IPS-15b (cell line): ENCODE data around the gene STXBP5L.
"Not testable (repeated sequence)": the region's sequence is repeated elsewhere in the genome, so short reads cannot be mapped to it uniquely, and the experiment has no call there.

Experiments
- H3K27me3 ChIP-seq: one replicate; pipeline ENCODE4 v1.6.1; 2013; ENCODE audit warnings: low read length; ENCODE audit not compliant: control insufficient read depth, insufficient read depth
- H3K36me3 ChIP-seq: one replicate; pipeline ENCODE4 v1.6.1; 2013; ENCODE audit warnings: low read length; ENCODE audit not compliant: control insufficient read depth, insufficient read depth
- H3K4me1 ChIP-seq: one replicate; pipeline ENCODE4 v1.6.1; 2013; ENCODE audit warnings: mild to moderate bottlenecking, low read length; ENCODE audit not compliant: control insufficient read depth, insufficient read depth
- H3K4me3 ChIP-seq: one replicate; pipeline ENCODE4 v1.5.1; 2013; ENCODE audit warnings: low read depth, low read length
- H3K9ac ChIP-seq: one replicate; pipeline ENCODE4 v1.6.1; 2013; ENCODE audit warnings: low read depth, mild to moderate bottlenecking, low read length
- H3K9me3 ChIP-seq: one replicate; pipeline ENCODE4 v1.6.1; 2013; ENCODE audit warnings: mild to moderate bottlenecking, low read length; ENCODE audit not compliant: control insufficient read depth, insufficient read depth

STXBP5L gene

DNA sequence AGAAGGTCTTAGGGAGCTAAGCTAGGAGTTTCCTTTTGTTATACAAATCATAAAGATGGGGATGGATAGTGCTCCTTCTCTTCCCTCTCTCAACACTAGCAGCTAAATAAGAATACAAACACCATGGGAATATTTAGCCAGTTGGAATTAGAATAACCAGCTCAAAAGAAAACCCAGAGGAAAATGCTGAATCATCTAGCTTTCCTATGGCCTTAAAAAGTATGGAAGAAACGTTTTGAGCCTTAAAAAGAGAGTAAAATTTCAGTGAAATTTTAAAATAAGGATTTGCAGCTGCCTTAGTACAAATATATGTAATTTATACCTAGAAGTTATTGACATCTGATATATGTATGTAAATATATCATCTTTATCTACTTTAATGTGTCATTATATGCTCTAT, 245.8 kb downstream of the STXBP5L start:
- Histone ChIP-seq H3K4me3 (no peak overlapping the region), H3K9ac (no peak overlapping the region)

DNA sequence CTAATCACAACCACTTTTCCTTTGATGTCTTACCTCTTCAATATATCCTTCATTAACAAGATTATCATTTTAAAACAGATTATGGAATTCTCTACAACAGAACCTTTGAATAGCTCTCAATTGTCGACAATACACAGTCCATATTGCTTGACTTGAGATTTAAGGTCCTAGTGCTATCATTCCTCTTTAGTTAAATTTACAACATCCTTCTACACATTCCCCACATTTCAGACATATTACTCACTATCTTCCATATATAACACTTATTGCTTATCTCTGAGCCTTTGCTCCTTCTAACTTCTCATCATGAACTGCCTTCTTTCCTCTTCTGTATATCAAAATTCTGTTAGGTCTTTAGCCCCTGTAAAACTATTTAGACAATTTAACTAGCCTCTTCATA, 247.0 kb downstream of the STXBP5L start:
- no peaks in the 10 kb centered on the region for H3K9me3 ChIP-seq
- no peak overlapping the region for H3K4me3 ChIP-seq
- no peaks in the 10 kb centered on the region for H3K36me3 ChIP-seq
- H3K27me3 ChIP-seq, result no peaks in the 10 kb centered on the region
- H3K4me1 ChIP-seq, result peaks cover 7% of the 10 kb centered on the region
- no peak overlapping the region for H3K9ac ChIP-seq

More for the DNA sequence above, 245.8 kb downstream of the STXBP5L start:
- H3K4me1 ChIP-seq, result peaks cover 7% of the 10 kb centered on the region
- no peaks in the 10 kb centered on the region for H3K36me3 ChIP-seq
- no peaks in the 10 kb centered on the region for H3K9me3 ChIP-seq
- no peaks in the 10 kb centered on the region for H3K27me3 ChIP-seq

DNA sequence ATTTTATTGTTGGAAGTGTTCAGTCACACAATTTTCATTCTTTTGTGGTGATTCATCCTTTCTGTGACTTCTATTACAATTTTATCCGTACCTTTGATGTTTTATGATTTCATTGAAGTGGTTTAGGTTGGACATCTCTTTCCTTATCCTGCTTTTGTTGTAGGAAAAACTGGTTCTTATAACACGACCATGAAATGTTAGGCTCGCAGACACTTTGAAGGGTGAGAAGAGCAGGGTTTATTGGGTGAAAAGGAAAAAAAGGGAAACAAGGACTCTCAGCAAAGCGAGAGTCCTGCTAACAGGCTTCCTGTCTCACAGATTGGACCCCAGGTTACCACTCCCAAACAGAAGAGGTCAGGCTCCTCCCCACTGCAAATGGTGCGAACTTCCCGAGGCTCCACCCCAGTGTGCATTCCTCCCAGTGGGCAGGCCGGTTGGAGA, 257.4 kb downstream of the STXBP5L start:
- Histone ChIP-seq H3K9ac (no peak overlapping the region), H3K9me3 (no peaks in the 10 kb centered on the region), H3K4me3 (no peak overlapping the region), H3K27me3 (no peaks in the 10 kb centered on the region), H3K4me1 (no peaks in the 10 kb centered on the region), H3K36me3 (no peaks in the 10 kb centered on the region)

DNA sequence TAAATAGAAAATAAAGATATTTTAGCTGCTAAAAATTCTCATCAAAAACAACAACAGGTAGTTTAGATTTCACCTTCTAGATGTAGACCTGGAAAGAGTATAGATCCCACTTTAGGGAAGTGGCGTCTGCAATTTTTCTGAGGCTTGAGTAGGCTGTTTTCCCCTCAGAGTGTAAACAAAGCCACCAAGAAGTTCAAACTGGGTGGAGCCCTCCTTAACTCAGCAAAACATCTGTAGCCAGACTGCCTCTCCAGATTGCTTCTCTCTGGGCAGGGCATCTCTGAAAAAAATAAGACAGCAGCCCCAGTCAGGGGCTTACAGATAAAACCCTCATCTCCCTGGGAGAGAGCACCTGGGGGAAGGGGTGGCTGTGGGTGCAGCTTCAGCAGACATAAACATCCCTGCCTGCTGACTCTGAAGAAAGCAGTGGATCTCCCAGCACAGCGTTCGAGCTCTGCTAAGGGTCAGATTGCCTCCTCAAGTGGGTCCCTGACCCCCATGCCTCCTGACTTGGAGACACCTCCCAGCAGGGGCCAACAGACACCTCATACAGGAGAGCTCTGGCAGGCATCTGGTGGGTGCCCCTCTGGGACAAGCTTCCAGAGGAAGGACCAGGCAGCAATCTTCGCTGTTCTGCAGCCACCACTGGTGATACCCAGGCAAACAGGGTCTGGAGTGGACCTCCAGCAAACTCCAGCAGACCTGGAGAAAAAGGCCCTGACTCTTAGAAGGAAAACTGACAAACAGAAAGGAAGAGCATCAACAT, 259.6 kb downstream of the STXBP5L start:
- no peak overlapping the region for H3K9ac ChIP-seq
- H3K36me3 ChIP-seq, result no peaks in the 10 kb centered on the region
- H3K4me3 ChIP-seq, result no peak overlapping the region
- H3K4me1 ChIP-seq, result no peaks in the 10 kb centered on the region
- H3K27me3 ChIP-seq, result no peaks in the 10 kb centered on the region
- no peaks in the 10 kb centered on the region for H3K9me3 ChIP-seq

DNA sequence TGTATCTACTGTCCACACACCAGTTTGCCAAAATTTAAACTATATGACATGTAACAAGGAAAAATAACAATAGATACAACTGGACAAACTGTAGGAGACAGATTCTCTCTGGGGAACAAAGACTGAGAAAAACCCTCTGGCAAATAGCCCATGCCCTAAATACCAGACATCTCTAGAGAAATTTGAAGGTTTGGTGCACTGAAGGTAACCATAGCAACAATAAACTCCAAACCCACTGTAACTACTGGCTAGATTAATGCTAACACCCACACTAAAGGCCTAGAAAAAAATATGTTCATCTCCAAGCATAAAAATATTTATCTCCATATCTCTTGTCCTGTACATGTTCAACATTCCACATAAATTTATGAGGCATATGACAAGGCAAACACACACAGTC, 267.1 kb downstream of the STXBP5L start:
- Histone ChIP-seq H3K27me3 (no peaks in the 10 kb centered on the region), H3K4me1 (no peaks in the 10 kb centered on the region), H3K4me3 (no peak overlapping the region), H3K9ac (no peak overlapping the region), H3K9me3 (no peaks in the 10 kb centered on the region), H3K36me3 (no peaks in the 10 kb centered on the region)

DNA sequence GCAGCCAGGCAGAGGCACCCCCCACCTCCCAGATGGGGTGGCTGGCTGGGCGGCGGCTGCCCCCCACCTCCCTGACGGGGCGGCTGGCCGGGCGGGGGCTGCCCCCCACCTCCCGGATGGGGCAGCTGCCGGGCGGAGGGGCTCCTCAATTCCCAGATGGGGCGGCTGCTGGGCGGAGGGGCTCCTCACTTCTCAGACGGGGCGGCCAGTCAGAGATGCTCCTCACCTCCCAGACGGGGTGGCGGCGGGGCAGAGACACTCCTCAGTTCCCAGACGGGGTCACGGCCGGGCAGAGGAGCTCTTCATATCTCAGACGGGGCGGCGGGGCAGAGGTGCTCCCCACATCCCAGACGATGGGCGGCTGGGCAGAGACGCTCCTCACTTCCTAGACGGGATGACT, 282.6 kb downstream of the STXBP5L start:
- H3K9me3 ChIP-seq, H3K9ac ChIP-seq, H3K4me1 ChIP-seq, H3K36me3 ChIP-seq, H3K4me3 ChIP-seq, H3K27me3 ChIP-seq: not testable (repeated sequence)

DNA sequence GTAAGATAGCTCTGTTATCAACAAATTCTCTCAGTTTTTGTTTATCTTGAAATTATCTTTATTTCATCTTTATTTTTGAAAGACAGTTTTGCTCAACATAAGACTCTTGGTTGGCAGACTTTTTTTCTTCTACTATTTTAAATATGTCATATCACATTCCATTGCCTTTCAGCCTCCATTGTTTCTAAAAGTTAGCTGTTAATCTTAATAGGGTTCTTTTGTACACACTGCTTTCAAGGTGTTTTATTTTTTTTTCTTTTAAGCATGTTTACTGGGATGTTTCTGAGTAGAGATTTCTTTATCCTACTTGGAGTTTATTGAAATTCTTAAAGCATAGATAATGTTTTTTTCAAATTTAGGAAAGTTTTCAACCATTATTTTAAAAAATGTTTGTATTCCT, 294.6 kb downstream of the STXBP5L start:
- Histone ChIP-seq H3K4me1 (no peaks in the 10 kb centered on the region), H3K9ac (no peak overlapping the region), H3K27me3 (no peaks in the 10 kb centered on the region), H3K9me3 (peaks cover 5% of the 10 kb centered on the region), H3K36me3 (no peaks in the 10 kb centered on the region), H3K4me3 (no peak overlapping the region)

DNA sequence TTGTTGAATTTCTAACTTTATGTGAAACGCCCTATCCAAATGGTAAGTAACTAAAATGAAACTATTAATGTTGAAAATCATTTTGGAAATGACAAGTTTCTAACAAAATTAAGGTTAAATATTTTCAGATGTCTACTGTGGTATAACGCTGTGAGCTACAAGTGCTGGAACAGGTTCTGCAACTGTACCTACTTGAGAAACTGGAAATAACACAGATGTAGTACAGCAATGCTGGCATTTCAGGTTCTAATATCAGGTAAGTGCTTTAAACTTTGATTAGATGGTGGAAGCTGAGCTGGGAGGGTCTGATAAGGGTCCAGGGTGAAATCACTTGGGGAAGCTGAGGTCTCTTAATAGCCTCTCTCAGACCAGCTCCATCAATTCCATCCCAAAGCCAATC, 315.1 kb downstream of the STXBP5L start:
- H3K9ac ChIP-seq, result no peak overlapping the region

DNA sequence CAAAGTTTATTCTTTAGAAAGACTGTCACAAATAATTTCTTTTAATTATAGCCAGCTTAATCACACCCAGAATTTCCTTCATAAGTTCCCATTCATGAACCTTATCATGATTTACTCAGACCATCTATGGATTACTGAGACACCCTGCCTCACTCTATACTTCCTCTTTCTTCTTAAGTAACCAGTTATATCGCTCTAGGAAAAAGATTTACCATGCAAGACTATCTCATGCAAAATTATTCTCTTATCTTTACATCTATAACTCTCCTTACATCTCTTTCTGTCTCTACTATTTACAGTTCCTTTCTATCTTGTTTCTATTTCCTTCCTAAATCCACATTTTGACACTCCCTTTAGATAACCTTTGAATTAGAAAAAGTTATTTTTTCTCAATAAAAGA, 321.0 kb downstream of the STXBP5L start:
- no peak overlapping the region for H3K4me3 ChIP-seq
- H3K9ac ChIP-seq, result no peak overlapping the region
- H3K9me3 ChIP-seq, result no peaks in the 10 kb centered on the region
- H3K4me1 ChIP-seq, result no peaks in the 10 kb centered on the region
- H3K27me3 ChIP-seq, result no peaks in the 10 kb centered on the region
- no peaks in the 10 kb centered on the region for H3K36me3 ChIP-seq

More for the DNA sequence above, 315.1 kb downstream of the STXBP5L start:
- H3K4me3 ChIP-seq, result no peak overlapping the region
- no peaks in the 10 kb centered on the region for H3K4me1 ChIP-seq
- no peaks in the 10 kb centered on the region for H3K27me3 ChIP-seq
- H3K9me3 ChIP-seq, result no peaks in the 10 kb centered on the region
- H3K36me3 ChIP-seq, result no peaks in the 10 kb centered on the region

DNA sequence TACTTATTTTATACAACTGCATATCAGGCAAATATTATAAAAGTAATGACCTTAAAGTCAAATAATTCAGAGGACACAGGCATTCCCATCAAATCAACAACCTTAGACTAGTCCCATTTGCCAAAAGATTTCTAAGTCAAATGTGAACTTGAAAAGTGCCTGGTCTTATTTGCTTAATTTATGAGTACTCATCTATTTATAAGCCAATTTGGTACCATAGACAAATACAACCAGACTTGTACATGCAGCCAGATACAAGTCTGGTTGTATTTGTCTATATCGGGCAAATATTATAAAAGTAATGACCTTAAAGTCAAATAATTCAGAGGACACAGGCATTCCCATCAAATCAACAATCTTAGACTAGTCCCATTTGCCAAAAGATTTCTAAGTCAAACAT, 322.2 kb downstream of the STXBP5L start:
- H3K27me3 ChIP-seq, H3K9ac ChIP-seq, H3K4me1 ChIP-seq, H3K36me3 ChIP-seq, H3K4me3 ChIP-seq, H3K9me3 ChIP-seq: not testable (repeated sequence)

DNA sequence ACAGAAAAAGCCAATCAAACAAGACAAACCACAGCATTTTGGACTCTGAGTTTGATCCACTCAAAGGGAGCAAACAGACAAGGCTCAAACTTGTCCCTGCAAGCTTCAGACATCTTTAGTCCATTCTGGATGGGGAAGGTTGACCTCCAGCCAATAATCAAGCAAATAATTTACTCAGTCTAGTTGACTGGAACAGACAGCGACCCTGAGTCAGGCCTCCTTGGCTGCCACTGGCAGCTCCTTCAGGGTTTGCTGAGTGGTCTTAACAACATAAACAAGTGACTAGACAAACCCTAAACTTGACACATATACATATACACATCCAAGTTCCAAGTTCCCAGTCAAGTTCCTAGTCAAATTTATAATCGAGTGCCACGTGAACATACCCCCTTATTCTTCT, 323.9 kb downstream of the STXBP5L start:
- H3K9me3 ChIP-seq, result no peaks in the 10 kb centered on the region
- no peaks in the 10 kb centered on the region for H3K27me3 ChIP-seq
- no peaks in the 10 kb centered on the region for H3K4me1 ChIP-seq
- H3K4me3 ChIP-seq, result no peak overlapping the region
- H3K9ac ChIP-seq, result no peak overlapping the region
- H3K36me3 ChIP-seq, result no peaks in the 10 kb centered on the region

DNA sequence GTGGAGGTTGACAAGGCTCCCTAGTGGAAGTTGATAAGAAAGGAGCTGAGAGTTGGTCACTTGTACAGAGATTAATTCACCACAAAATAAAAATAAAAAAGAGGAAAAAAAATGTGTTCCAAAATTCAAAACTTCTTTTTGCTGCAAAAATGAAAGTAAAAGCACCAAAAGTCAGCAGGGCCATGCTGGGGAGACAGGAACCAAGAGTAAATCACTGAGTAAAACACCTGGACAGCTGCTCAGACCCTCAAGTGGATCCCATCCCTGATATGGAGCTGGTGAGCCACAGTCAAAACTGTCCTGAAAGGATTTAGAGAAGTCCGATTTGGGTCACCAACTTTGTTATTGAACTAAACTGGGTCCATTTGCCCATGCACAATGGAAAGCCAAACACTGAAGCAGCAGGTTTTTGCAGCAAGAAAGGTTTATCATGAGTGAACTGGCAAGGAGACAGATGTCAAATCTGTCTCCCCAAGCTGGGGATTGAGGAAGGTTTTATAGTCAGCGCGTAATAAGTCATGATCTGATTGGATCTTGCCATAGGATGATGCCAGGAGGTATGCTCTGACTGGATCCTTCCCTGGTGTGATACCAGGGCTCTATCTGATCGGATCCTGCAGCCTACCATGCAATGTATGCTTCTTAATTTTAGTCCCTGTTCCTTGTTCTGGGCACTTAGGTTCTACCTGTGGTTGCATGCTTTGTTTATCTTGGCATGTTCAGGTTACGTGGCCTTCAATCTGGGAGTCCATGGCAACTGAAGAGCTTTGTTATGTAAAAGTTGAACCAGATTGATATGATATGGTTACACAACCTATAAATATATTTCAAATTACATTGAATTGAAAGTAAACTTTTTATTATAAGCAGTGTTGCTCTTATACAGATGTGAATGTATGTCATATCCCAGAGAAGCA, 324.6 kb downstream of the STXBP5L start:
- Histone ChIP-seq H3K4me3 (no peak overlapping the region), H3K9me3 (no peaks in the 10 kb centered on the region), H3K9ac (no peak overlapping the region)

More for the DNA sequence above, 324.6 kb downstream of the STXBP5L start:
- H3K4me1 ChIP-seq, result no peaks in the 10 kb centered on the region
- H3K27me3 ChIP-seq, result no peaks in the 10 kb centered on the region
- H3K36me3 ChIP-seq, result no peaks in the 10 kb centered on the region
